Endothelial cell of hepatic sinusoid (primary cell): ENCODE data around the gene FHIT.

Experiments used
- in situ Hi-C: cut with HindIII; loops from 2 replicates; pipeline ENCODE4 v1.10.0; 2017; ENCODE audit warnings: low sequenced_read_pairs

Gene FHIT

DNA sequence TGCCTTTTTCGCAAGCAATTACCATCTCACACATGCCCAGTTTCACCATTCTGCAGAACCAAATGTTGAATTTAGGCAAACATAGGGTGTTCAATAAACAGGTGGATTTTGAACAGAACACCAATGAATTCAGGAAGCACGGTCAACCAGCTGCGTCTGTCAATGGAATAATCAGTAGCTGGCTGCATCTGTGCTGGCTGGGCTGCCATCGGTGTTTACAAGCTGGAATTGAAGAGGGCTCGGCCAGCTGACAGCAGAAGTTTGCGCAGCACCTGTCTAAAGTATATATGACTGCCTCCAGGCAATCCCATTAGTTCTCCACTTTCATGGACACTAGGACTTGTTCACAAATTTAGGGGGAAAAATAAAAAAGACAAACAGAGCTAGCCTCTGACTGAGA, 1205.0 kb downstream of the FHIT start:
- in situ Hi-C loops, result no loop called here

DNA sequence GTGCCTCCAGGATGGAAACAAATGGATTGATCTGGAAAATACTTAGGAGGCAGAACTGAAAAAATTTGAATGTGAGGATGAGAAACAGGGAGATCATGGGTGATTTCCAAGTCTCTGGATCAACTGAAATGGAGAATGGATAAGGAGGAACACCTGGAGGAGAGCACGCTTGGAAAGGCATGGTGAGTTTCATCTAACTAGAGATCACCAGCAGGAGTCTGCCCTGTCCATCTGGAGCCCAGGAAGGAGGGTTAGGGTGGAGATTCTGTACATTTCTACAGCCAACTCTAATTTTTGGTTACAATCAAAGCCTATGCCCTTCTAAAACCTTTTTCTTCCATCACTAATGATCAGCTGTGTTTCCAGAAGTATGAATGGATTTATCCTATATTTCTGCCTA, 1205.6 kb downstream of the FHIT start:
- in situ Hi-C loops, result no loop called here

DNA sequence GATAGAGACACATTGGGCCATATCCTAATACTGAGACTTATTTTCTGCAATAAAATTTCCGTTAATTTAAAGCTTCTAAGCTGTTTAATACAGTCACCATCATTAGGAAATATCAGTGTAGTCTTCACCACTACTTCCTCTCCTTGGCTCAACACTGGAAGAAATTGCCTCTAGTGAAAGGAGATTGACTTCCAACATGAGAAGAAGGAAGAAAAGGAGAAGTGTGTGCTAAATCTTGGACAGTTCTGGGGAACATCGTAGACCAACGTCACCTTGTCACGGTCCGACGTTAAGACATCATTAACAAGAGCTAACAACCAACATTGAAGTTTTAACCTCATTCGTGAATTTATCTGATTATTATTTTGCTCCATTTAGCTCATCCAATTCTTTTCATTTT, 1214.4 kb downstream of the FHIT start:
- in situ Hi-C loops, result no loop called here

DNA sequence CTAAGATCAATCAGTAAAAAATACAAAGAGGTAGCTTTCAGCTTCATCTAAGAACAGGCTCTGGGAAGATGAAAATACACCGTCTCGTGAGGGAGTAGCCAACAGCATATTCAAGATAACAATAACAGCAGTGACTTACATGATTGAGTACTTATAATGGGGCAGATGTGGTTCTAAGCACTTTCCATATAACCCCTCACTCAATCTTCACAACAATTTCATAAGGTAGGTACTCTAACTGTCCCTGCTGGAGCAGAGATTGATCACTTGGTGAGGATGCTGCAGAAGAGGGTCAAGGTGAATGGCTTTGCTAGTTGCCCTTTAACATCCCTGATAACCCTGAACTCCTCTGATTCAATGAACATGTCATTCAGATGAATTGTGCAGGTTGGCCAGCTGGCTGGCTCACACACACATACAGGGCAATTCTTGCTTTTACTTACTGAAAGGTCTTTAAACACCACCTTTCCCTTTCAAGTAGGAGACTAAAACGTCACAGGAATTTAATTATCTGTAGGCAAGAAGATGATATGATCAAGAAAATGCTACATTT, 1217.3 kb downstream of the FHIT start:
- in situ Hi-C loops, result no loop called here

DNA sequence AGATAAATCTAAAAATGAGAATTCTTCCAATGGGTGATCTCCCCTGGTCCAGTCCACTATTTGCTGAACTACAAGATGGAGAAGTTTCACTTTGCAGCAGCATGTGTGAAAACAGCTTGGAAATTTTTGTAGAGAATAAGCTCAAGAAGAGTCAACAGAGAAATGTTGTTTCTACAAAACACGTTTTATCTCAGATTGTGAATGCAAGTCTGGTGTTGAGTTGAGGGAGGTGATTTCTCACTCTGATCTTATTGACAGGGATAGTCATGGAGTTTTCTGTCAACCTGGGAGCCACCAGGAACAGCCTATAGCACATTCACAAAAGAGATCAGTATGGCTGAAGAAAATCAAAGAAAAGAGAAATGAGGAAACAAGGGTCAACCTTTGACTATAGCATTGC, 1220.3 kb downstream of the FHIT start:
- in situ Hi-C loops, result no loop called here

DNA sequence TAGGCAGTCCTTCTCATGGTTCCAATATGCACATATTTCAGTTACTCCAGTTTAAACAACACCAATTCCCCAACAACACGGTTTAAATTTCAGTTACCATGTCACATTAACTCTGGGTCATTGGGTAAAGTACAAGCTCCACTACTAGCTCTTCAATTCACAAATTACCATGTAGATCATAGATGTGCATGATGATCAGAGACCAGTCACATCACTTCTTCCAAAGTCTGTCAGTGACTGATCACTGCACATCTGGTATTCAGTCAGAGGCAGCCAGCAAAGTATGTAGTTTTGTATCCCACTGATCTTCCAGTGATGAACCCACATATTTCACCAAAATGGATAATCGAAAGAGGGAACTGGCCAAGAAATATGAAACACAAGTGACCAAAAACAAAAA, 1223.0 kb downstream of the FHIT start:
- in situ Hi-C loops, result no loop called here

DNA sequence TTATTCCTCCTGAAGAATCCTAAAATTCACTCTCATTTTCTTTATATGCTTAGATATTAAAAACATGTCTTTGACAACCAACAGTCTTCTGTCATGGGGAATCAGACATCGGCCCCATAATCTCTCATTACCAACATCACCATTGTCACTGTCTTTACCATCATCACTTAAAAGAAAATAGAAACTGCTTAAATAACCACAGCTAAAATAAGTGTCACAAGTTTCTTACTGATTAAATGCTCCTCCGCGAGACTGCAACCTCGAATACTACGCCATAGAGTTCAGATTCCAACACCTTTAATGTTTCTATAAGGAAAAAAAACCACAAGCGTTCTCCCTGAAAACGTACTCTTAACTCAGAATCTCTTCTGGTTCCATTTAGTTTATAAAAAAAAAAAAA, 1223.9 kb downstream of the FHIT start:
- in situ Hi-C loops, result no loop called here

DNA sequence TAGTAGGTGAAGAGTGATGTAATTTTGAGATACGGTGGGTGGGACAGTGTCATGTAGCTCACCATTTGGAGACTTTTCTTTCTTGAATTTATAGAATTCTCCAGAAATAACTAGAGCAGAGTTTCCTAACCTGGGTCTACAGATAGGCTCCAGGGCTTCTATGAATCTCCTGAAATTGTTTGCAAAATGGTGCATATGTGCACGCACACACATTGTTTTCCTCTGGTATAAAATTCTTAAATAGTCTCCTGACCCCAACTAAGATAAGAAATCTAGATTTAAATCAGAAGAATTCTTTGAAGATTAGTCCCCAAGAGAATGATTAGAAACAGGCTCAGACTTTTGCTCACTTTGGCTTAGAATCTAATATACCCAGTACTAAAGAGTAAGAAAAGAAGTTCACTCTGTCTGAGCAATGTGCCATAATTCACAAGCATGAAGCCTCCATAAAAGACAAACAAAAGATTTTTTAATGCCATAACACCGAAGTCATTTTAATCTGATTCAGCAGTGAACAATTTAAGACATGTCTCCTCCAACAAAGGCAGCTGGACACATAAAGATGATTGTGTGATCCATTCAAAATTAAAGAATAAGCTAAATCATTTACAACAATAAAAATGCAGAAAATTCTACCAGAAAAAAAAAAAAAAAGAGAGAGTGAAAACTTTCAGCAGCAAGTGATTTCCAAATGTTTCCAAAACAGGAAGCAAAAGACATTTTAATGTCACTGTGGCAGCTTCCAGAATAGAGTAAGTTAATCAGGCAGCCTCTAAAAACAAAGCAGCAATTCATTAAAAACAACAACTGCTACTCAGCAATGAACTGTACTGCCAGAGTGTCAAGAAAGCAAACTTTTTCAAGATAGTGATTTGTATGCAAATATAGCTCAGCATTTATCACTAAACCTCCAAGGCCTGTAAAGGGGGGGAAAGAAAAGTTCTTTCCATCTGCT, 1225.9 kb downstream of the FHIT start:
- in situ Hi-C loops, result no loop called here

DNA sequence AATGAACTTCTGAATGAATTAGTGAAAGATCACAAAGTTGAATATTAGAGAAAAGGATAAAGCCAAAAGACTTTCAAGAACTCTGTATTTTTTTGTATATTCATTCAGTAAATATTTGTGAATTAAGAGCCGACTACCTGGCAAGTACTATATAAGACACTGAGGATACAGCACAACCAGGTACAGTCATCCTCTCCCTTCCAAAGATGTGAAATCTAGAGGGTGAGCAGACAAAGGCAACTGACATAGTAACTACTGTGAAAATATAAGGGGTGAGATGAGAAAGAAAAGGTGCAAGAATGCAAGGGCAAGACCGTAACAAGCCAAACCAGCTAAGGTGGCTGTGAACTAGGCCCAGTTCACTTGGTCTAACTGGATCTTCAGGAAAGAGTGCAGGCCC, 1226.9 kb downstream of the FHIT start:
- in situ Hi-C loops, result no loop called here

DNA sequence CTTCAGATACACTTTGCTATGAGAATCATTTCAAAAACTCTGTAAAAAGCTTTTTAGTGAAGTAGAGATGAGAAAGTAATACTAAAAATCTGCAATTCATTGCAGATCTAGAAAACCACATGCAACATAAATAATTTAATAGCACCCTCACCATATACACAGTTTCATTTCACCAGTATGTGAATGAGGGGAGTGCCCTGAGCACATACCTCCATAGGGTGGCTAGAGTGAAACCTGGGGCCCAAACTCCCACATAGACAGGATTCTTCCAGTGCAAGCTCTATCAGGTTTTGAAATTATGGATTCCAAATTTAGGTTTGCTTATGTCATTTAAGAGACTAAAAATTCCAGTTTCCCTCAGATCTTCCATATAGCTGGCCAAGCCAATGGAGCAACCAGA, 1228.1 kb downstream of the FHIT start:
- in situ Hi-C loops, result no loop called here

DNA sequence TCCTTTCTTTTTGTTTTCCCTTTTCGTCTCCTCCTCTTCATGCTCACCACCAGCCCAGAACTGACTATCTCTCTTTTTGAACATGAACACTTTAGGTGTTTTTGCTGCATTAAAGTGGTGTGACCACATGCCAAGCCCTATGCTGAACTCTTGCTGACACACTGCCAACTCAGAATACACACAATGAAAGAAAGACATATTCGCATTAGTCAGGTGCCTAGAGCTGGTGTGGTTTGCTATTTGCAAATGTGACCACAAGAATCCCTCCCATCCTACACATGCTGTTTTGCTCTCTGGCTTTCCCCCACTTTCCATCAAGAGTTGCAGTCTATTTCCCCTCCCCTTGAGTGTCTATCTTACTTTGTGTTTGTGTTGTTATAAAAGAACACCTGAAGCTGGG, 1233.6 kb downstream of the FHIT start:
- in situ Hi-C loops, result no loop called here

DNA sequence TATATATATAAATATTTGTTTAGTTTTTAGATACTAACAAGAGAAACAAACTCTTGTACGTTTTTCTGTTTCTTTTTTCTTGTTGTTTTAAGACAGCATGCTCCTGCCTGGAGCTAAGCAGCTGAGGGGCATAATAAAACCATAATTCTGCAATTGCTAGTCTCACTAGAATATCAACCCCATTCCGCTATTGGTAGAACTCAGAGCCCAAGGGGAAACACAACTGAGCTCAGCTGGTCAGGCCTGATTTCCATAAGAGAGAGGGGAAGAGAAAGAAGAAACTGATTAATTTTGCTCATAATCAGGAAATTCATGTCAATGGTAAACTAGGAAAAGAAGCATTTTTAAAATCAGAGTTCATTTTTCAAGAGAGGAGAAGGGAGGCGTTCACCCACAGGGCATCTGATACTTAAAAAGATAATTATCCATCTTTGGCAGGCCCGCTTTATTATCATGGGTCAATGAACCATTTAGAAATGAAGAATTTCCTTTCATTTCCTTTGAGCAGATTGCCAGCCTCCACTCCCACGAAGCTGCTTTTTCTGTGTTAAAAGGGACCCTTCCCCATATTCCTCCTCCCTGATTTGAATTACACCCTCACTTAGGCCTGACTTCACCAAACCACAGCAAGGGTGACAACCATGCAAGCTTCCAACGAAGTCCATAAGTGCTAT, 1236.1 kb downstream of the FHIT start:
- in situ Hi-C loops, result no loop called here

DNA sequence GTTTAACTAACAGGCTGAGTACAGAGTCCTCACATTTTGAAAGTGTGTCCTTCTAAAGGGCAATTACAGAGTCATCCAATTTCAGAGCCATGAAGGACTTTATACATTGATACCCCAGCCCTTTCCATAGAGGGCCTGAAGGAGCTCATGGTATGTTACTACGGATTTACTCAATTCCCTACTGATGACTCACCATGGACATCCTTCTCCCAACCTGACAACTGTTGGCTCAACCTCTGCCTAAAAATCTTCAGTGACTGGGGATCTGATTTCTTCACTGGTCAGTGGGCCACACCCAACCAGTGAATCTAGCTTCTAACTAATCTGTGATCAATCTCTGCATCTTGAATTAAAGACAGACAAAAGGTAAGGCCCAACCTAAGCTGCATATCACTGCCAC, 1238.0 kb downstream of the FHIT start:
- in situ Hi-C loops, result no loop called here

DNA sequence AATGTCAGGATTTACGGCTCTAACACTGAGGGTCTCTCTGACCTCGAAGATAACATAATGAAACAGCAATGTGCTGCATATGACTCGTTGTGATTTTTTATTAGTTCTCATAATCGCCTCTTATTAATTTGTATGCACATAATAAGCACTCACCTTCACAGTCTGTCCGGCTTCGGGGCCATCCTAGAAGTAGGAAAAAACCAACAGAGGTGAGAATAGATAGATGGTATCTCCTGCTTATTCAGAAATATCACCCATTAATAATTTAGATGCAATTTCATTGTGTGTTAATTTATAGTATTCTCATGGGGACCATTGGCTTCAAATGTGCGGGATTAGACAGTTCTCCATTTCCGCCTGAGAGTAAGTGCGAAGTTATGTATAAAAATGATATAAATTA, 1240.0 kb downstream of the FHIT start:
- in situ Hi-C loops, result no loop called here

DNA sequence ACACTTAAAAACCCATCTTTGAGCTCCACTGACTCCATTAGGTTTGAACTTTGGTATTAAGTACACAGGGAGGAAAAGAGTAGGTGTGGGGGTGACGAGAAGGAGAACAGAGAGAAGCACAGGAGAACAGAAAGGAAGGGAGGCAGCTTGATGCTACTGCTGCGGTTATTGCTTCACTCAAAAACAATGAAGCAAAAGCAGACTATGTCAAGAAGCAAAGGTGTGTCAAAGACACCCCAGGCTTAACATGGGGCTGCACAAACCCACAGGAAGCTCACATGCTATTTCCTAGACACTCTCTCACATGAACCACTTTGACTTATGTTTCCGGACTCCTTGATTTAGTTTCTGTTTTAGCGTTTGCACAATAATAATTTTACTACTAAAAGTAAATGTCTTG, 1240.5 kb downstream of the FHIT start:
- in situ Hi-C loops, result no loop called here

DNA sequence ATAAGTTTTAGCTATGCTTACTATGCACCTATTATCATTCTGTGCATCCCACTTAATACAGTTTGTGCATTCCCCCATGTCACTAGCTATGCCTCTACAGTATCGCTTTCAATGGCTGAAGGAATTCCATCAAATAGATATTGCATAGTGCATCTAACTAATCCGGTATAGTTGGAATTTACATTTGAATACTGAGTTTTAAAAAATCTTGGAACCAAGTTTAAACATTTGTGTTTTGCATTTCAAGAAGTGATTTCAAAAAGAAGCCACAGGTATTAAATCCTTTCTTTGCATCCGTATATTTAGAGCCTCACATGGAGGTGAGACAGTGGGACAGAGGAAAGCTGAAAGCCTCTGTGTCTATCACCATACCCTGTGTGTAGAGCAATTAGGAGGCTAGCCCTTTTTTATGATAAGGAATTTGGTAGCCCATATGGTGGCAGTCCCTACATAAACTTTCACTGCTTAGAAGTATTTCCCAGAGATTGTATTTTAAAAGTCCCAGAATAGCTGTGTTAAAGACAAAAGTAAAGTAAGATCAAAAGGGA, 1241.2 kb downstream of the FHIT start:
- in situ Hi-C loops, result no loop called here

DNA sequence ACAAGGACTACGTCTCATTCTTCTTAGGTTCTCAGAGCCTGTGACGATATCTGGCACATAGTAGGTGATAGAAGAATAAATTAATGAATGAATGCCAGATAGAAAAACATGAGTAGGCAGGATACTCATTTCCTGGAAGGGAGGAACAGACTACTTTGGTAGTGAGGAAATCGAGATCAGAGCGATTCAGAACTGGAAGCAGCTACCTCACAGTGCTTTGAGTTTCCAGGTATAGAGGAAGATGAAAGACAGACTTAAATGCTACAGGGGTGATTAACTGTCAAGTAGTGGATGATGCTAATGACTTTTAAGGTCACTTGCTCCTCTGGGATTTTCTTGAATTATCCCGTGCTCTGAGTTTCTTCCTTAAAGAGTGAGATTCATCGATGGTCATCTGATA, 1249.9 kb downstream of the FHIT start:
- in situ Hi-C loops, result no loop called here

DNA sequence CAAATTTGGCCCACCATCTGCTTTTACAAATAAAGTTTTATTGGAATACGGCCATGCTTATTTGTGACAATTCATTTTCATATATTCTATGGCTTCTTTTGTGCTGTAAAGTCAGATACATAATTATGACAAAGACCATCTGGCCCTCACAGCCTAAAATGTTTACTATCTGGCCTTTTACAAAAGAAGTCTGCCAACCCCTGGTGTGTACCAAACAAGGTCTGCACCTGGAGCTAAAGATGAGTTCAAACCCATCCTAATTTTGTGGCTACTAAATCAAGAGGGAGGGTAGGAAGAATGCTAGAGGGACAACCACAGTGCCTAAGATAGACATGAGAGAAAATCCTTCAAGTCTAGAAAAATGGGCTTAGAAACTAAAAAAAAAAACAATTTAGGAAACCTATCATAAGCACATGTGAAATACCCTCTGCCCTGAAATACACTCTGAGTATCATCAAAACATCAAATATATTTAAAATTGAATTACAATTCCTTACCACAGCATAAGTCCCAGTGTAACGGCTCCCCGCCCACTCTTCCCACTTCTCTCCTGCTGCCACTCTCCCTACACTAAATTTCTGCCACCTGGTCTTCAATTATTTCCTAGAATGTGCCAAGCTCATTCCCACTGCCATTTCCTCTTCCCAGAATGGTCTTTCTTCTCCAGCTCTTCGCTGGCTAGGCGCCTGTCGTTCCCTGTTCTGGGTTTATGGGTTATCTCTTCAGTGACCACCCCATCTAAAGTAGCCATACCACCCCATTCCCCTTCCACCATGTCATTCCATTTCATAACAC, 1250.7 kb downstream of the FHIT start:
- in situ Hi-C loops, result no loop called here

DNA sequence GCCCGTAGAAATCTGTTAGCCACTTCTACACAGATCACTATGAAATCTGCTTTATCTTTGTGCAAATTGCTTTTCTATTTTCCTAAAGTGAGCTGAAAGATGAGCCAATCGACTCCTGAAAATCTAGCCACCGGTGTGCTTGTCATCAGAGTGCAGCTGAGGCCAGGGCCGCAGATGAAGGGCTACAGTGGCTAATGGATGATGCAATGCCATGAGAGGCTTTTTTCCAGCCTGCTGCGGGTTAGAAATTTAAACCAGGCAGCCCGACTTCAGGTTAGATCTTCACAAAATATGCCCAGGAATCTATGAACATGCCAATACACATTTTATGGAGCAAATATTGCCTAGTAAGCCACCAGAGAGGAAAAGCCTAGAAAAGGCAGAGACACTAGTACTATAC, 1253.2 kb downstream of the FHIT start:
- in situ Hi-C loops, result no loop called here

DNA sequence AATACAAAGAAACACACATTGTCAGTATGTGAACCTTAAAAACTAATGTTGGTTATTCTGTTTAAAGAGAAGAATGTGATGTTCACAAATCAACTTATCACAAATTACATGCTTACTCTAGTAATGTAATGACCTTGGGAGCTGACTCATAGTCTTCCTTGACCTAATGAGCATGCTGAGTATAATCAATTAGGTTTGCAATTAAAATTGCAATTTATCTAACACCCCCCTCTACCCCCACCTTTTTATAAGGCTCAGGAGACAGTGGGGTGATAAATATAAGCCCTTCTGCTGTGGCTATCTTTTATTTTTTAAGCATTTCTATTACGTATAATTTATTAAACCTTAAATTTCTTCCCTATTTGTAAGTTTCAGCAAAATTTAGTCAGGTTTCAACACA, 1253.7 kb downstream of the FHIT start:
- in situ Hi-C loops, result no loop called here

DNA sequence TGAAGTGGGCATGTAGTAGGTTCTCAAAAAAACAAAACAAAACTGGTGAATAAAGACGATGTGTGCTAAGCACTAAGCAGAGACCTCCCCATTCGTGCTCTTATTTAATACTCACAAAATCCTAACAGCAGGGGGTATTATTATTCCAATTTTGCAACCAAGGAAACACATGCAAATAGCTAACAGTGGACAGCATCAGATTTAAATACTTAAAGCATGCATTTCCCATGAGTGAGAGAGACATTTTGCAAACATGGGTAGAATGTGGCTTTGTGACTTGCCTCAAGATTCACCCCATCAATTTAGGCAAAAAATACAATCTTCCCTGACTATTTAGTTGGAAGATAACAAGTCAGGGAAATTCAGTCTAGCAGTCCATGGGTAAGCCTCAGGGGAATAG, 1255.2 kb downstream of the FHIT start:
- in situ Hi-C loops, result no loop called here
